Gastrocnemius medialis (tissue), 4 donors: ENCODE data around the gene CRISPLD2. TPM values are rescaled to one million over a fixed set of nuclear protein-coding genes. Genes with fewer than 3 reads are reported as not detected.

Source experiments
- ATAC-seq, 2 donors: fragments of 150-250 bp; one replicate each; pipeline ENCODE4 v1.9.1; 2016
- DNase-seq, 2 donors: peaks; one replicate each; pipeline ENCODE4 v3.0.0-alpha.2; 2019
- H3K27ac ChIP-seq, 4 donors: fragments of 200-600 bp; sonication (generic); 1 replicate in 1 of 4; 2 replicates in 3 of 4; pipeline ENCODE4 v1.5.1; 2016 to 2018; ENCODE audit warnings: mild to moderate bottlenecking in 2 of 4, moderate library complexity in 1 of 4
- H3K27me3 ChIP-seq, 3 donors: fragments of 200-600 bp; sonication (generic) in 2 of 3; 1 replicate in 1 of 3; 2 replicates in 2 of 3; pipeline versions ENCODE4 v1.5.1 to v1.6.0; 2016 to 2019; ENCODE audit warnings: mild to moderate bottlenecking in 1 of 3, moderate library complexity in 1 of 3
- H3K36me3 ChIP-seq, 2 donors: fragments of 200-600 bp; sonication (generic) in 1 of 2; one replicate each; pipeline ENCODE4 v1.5.1; 2017 to 2018
- H3K4me1 ChIP-seq, 2 donors: fragments of 200-600 bp; sonication (generic) in 1 of 2; one replicate each; pipeline ENCODE4 v1.5.1; 2016 to 2017; ENCODE audit warnings: mild to moderate bottlenecking in 2 of 2
- H3K4me3 ChIP-seq, 4 donors: fragments of 200-600 bp; sonication (generic) in 3 of 4; 1 replicate in 1 of 4; 2 replicates in 3 of 4; pipeline ENCODE4 v1.5.1; 2016 to 2019; ENCODE audit warnings: mild to moderate bottlenecking in 2 of 4
- H3K9me3 ChIP-seq, 3 donors: fragments of 200-600 bp; sonication (generic) in 2 of 3; 1 replicate in 1 of 3; 2 replicates in 2 of 3; pipeline ENCODE4 v1.5.1; 2016 to 2019
- POLR2A ChIP-seq, 2 donors: fragments of 450-650 bp; IDR thresholded peaks; one replicate each; pipeline ENCODE4 v1.6.1; 2017; ENCODE audit warnings: antibody characterized with exemption in 2 of 2, mild to moderate bottlenecking in 2 of 2, moderate library complexity in 2 of 2
- in situ Hi-C, 4 donors: fragments of 200-750 bp; cut with MboI; loops; one replicate each; pipeline versions ENCODE4 v1.15.0 to v1.8.0; 2017; ENCODE audit warnings: low sequenced_read_pairs in 4 of 4
- intact Hi-C: fragments of 100-400 bp; cut with DNase I; formaldehyde crosslinking; loops from one replicate; pipeline ENCODE4 v1.15.1; 2023; ENCODE audit warnings: low total_unique reads
- total RNA-seq, 4 donors: library from RNA; depleted of rRNA; stranded (reverse); fragments of >200 nt; gene quantifications; one replicate each; pipeline versions ENCODE4 v1.1.0 to v1.2.3, GENCODE V29; 2016
- TF ChIP-seq, protein P1 (sequence below), 5 experiments: fragments of 450-650 bp in 3 of 5; fragments of 200-600 bp in 2 of 5; sonication (generic) in 2 of 5; IDR thresholded peaks in 4 of 5; conservative IDR thresholded peaks in 1 of 5; 1 replicate in 4 of 5; 2 replicates in 1 of 5; pipeline ENCODE4 v1.5.1; 2016 to 2019; ENCODE audit warnings: antibody characterized with exemption in 5 of 5, mild to moderate bottlenecking in 3 of 5, moderate library complexity in 3 of 5

CRISPLD2 gene
- total RNA-seq, 4 donors from 2014 or later: 26.1 to 50.1 (median 39.0) TPM

DNA sequence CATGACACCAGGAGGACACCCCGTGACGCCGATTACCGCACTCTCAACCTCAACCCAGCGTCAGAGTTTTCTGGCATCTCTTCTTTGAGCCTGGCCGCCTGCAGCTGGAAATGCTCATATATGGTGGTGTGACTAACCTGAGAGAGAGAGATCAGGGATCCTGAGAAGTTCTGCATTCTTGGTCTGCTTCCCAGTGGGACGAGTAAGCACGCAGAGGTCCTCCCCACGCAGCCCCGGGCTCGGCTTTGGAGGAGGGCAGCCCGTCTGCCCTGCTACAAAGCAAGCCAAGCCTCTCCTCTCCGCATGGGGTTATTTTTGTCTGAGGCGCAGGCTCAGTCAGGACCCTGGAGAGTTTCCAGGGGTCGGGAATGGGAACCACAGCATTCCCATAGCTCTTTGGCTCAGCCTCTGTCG is 16.5 kb downstream of the CRISPLD2 start:
- Histone ChIP-seq H3K4me3 (peak overlapping the region in 1 of 4 donors; percentile 11), H3K27me3 (no peaks in the 10 kb centered on the region), H3K36me3 (no peaks in the 10 kb centered on the region), H3K4me1 (peaks cover 31 to 43% of the 10 kb centered on the region in 2 donors), H3K9me3 (no peaks in the 10 kb centered on the region), H3K27ac (peak overlapping the region; percentile 65 to 85 (median 79))
- peak; percentile 43 to 52 for ATAC-seq
- DNase-seq: peak; percentile 53 to 84
- intact Hi-C loops (loop anchor here (10.0 kb wide), 1 partner anchor 89 kb away; no protein-coding TSS in a partner anchor), in situ Hi-C loops (no loop called here)
- TF ChIP-seq, protein P1, sequence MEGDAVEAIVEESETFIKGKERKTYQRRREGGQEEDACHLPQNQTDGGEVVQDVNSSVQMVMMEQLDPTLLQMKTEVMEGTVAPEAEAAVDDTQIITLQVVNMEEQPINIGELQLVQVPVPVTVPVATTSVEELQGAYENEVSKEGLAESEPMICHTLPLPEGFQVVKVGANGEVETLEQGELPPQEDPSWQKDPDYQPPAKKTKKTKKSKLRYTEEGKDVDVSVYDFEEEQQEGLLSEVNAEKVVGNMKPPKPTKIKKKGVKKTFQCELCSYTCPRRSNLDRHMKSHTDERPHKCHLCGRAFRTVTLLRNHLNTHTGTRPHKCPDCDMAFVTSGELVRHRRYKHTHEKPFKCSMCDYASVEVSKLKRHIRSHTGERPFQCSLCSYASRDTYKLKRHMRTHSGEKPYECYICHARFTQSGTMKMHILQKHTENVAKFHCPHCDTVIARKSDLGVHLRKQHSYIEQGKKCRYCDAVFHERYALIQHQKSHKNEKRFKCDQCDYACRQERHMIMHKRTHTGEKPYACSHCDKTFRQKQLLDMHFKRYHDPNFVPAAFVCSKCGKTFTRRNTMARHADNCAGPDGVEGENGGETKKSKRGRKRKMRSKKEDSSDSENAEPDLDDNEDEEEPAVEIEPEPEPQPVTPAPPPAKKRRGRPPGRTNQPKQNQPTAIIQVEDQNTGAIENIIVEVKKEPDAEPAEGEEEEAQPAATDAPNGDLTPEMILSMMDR (IDR thresholded peaks at IDR 0.05 in 4 of 5, conservative IDR thresholded peaks at IDR 0.05 in 1 of 5): no peak
- peak; percentile 9 to 46 for TF ChIP-seq POLR2A (IDR thresholded peaks at IDR 0.05)

DNA sequence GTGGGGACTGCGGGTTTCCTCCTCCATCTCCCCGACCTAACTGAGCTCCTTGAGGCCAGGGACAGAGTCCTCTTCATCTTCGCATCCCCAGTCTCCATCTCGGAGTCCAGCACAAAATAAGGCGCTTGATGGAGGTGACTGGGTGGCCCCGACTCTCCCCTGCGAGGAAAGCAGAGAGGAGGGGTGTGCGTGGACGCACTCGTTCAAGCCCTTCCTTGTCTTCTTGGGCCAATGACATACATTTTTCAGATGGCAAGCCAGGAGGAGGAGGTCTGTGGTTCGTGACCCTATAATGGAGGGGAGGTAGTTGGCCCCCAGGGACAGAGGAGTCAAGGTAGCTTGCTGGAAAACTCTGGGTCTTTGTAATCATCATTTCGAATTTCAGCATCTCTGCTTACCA is 17.2 kb downstream of the CRISPLD2 start:
- TF ChIP-seq, protein P1 (IDR thresholded peaks at IDR 0.05 in 4 of 5, conservative IDR thresholded peaks at IDR 0.05 in 1 of 5): no peak
- TF ChIP-seq POLR2A (IDR thresholded peaks at IDR 0.05): no peak
- in situ Hi-C loops: no loop called here
- DNase-seq (no peak), ATAC-seq (no peak)
- Histone ChIP-seq H3K4me3 (no peak overlapping the region), H3K27ac (peak overlapping the region; percentile 65 to 85 (median 79)), H3K36me3 (no peaks in the 10 kb centered on the region), H3K4me1 (peaks cover 27 to 39% of the 10 kb centered on the region in 2 donors), H3K27me3 (no peaks in the 10 kb centered on the region), H3K9me3 (no peaks in the 10 kb centered on the region)
- intact Hi-C loops: loop anchor here (10.0 kb wide), 1 partner anchor 88 kb away; no protein-coding TSS in a partner anchor

DNA sequence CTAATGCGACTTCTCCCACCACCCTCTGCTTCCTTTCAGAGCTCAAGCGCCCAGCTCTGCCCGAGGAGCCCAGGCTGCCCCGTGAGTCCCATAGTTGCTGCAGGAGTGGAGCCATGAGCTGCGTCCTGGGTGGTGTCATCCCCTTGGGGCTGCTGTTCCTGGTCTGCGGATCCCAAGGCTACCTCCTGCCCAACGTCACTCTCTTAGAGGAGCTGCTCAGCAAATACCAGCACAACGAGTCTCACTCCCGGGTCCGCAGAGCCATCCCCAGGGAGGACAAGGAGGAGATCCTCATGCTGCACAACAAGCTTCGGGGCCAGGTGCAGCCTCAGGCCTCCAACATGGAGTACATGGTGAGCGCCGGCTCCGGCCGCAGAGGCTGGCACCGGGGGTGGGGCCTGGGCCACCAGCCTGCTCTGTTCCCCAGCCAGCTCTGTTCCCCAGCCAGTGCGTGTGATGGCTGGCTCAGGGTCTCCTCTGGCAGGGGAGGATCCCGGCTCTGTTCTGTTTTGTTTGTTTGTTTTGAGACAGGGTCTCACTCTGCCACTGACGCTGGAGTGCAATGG is 18.7 kb downstream of the CRISPLD2 start:
- TF ChIP-seq, protein P1 (IDR thresholded peaks at IDR 0.05 in 4 of 5, conservative IDR thresholded peaks at IDR 0.05 in 1 of 5): no peak
- no peak for TF ChIP-seq POLR2A (IDR thresholded peaks at IDR 0.05)
- Histone ChIP-seq H3K27ac (peak overlapping the region; percentile 40 to 58 (median 50)), H3K27me3 (no peaks in the 10 kb centered on the region), H3K9me3 (no peaks in the 10 kb centered on the region), H3K4me3 (no peak overlapping the region), H3K4me1 (peaks cover 22 to 33% of the 10 kb centered on the region in 2 donors), H3K36me3 (no peaks in the 10 kb centered on the region)
- intact Hi-C loops: loop anchor here (10.0 kb wide), 1 partner anchor 86 kb away; no protein-coding TSS in a partner anchor
- no peak for ATAC-seq
- in situ Hi-C loops: no loop called here
- no peak for DNase-seq

DNA sequence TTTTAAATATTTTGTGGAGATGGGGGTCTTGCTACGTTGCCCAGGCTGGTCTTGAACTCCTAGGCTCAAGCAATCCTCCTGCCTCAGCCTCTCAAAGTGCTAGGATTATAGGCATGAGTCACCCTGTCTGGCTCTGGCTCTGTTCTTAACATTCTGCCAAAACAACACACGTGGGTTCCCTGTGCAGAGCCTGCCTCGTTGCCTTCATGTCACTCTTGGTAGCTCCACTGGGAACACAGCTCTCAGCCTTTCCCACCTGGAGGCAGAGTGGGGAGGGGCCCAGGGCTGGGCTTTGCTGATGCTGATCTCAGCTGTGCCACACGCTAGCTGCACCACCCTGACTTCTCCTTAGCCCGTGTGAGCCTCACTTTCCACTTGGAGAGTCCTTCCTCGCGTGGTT is 19.3 kb downstream of the CRISPLD2 start:
- peak overlapping the region; percentile 40 to 58 (median 50) for H3K27ac ChIP-seq
- H3K27me3 ChIP-seq: no peaks in the 10 kb centered on the region
- no peak overlapping the region for H3K4me3 ChIP-seq
- DNase-seq (peak in 1 of 2 donors; percentile 51), ATAC-seq (peak in 1 of 2 donors; percentile 22)
- intact Hi-C loops (loop anchor here (10.0 kb wide), 1 partner anchor 86 kb away; no protein-coding TSS in a partner anchor), in situ Hi-C loops (no loop called here)
- H3K4me1 ChIP-seq: peaks cover 20 to 33% of the 10 kb centered on the region in 2 donors
- H3K36me3 ChIP-seq: no peaks in the 10 kb centered on the region
- TF ChIP-seq, protein P1 (IDR thresholded peaks at IDR 0.05 in 4 of 5, conservative IDR thresholded peaks at IDR 0.05 in 1 of 5): no peak
- TF ChIP-seq POLR2A (IDR thresholded peaks at IDR 0.05): no peak
- no peaks in the 10 kb centered on the region for H3K9me3 ChIP-seq
